ENCODE data around the gene PERM1. TPM values are rescaled to one million over a fixed set of nuclear protein-coding genes. Genes with fewer than 3 reads are reported as not detected.
"Not testable (repeated sequence)": the region's sequence is repeated elsewhere in the genome, so short reads cannot be mapped to it uniquely, and the experiment has no call there.

Gene PERM1
- total RNA-seq, 1 experiment from 2014 or later: 1.5 TPM

- intact Hi-C loops (cut with micrococcal nuclease; ENCODE audit: unreplicated experiment): no loop called here
- Histone ChIP-seq H3K36me3 (ENCODE audit: control insufficient read depth, insufficient read depth, low read length) (no peaks in the 10 kb centered on the region), H3K4me3 (ENCODE audit: low read depth in 2 of 2, low read length in 2 of 2) (no peak overlapping the region), H3K27ac (ENCODE audit: low read length) (no peak overlapping the region), H3K9me3 (ENCODE audit: control insufficient read depth, insufficient read depth, low read depth, low read length) (no peaks in the 10 kb centered on the region), H3K4me1 (ENCODE audit: control insufficient read depth, insufficient read depth, low read length) (peaks cover 6% of the 10 kb centered on the region), H3K27me3 (ENCODE audit: control insufficient read depth, insufficient read depth, low read length) (no peaks in the 10 kb centered on the region)
- in situ Hi-C loops (cut with HindIII; ENCODE audit: low pct_unique_long_range_greater_than_20kb, low sequenced_read_pairs): no loop called here
- ChIA-PET POLR2A (no interaction called here), CTCF (interaction anchor here (0.6 kb wide), 1 partner anchor 27 kb away, joined by 3 read pairs; no protein-coding TSS in a partner anchor)
- ATAC-seq (no peak), DNase-seq (ENCODE audit: low read depth, low spot score) (no peak)
- BruUV-seq (replicated peaks): no TSS peak
- TF ChIP-seq TCF7L2 (IDR thresholded peaks at IDR 0.05; ENCODE audit: low read depth, low read length): no peak
- TF ChIP-seq, protein P1, sequence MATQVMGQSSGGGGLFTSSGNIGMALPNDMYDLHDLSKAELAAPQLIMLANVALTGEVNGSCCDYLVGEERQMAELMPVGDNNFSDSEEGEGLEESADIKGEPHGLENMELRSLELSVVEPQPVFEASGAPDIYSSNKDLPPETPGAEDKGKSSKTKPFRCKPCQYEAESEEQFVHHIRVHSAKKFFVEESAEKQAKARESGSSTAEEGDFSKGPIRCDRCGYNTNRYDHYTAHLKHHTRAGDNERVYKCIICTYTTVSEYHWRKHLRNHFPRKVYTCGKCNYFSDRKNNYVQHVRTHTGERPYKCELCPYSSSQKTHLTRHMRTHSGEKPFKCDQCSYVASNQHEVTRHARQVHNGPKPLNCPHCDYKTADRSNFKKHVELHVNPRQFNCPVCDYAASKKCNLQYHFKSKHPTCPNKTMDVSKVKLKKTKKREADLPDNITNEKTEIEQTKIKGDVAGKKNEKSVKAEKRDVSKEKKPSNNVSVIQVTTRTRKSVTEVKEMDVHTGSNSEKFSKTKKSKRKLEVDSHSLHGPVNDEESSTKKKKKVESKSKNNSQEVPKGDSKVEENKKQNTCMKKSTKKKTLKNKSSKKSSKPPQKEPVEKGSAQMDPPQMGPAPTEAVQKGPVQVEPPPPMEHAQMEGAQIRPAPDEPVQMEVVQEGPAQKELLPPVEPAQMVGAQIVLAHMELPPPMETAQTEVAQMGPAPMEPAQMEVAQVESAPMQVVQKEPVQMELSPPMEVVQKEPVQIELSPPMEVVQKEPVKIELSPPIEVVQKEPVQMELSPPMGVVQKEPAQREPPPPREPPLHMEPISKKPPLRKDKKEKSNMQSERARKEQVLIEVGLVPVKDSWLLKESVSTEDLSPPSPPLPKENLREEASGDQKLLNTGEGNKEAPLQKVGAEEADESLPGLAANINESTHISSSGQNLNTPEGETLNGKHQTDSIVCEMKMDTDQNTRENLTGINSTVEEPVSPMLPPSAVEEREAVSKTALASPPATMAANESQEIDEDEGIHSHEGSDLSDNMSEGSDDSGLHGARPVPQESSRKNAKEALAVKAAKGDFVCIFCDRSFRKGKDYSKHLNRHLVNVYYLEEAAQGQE (IDR thresholded peaks at IDR 0.05; ENCODE audit: insufficient read depth in 1 of 2, low read depth in 2 of 2, low read length in 1 of 2): no peak
- TF ChIP-seq, protein P2, sequence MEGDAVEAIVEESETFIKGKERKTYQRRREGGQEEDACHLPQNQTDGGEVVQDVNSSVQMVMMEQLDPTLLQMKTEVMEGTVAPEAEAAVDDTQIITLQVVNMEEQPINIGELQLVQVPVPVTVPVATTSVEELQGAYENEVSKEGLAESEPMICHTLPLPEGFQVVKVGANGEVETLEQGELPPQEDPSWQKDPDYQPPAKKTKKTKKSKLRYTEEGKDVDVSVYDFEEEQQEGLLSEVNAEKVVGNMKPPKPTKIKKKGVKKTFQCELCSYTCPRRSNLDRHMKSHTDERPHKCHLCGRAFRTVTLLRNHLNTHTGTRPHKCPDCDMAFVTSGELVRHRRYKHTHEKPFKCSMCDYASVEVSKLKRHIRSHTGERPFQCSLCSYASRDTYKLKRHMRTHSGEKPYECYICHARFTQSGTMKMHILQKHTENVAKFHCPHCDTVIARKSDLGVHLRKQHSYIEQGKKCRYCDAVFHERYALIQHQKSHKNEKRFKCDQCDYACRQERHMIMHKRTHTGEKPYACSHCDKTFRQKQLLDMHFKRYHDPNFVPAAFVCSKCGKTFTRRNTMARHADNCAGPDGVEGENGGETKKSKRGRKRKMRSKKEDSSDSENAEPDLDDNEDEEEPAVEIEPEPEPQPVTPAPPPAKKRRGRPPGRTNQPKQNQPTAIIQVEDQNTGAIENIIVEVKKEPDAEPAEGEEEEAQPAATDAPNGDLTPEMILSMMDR (IDR thresholded peaks at IDR 0.05): no peak
- TF ChIP-seq POLR2AphosphoS5 (IDR thresholded peaks at IDR 0.05; ENCODE audit: low read depth, low read length): no peak
- TF ChIP-seq SIN3A (IDR thresholded peaks at IDR 0.05; ENCODE audit: borderline replicate concordance, insufficient read depth, low read depth, low read length): no peak
Observed at GRCh38 chr1:991895-992294, 10.0 kb upstream of the PERM1 start.

DNA sequence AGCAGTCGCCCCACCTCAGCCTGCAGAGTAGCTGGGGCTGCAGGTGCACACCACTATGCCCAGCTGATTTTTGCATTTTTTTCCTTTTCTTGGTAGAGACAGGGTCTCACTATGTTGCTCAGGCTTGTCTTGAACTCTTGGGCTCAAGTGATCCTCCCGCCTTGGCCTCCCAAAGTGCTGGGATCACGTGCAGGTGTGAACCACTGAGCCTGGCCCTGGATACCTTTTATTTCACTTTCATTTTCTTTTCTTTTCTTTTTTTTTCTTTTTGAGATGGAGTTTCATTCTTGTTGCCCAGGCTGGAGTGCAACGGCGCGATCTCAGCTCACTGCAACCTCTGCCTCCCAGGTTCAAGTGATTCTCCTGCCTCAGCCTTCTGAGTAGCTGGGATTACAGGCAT lies 9.4 kb upstream of the PERM1 start:
- in situ Hi-C loops (cut with HindIII; ENCODE audit: low pct_unique_long_range_greater_than_20kb, low sequenced_read_pairs); ATAC-seq; H3K27ac ChIP-seq (ENCODE audit: low read length); H3K9me3 ChIP-seq (ENCODE audit: control insufficient read depth, insufficient read depth, low read depth, low read length); H3K4me1 ChIP-seq (ENCODE audit: control insufficient read depth, insufficient read depth, low read length); H3K27me3 ChIP-seq (ENCODE audit: control insufficient read depth, insufficient read depth, low read length); H3K4me3 ChIP-seq (ENCODE audit: low read depth in 2 of 2, low read length in 2 of 2); CTCF ChIA-PET; DNase-seq (ENCODE audit: low read depth, low spot score); BruUV-seq (replicated peaks); H3K36me3 ChIP-seq (ENCODE audit: control insufficient read depth, insufficient read depth, low read length); POLR2A ChIA-PET; intact Hi-C loops (cut with micrococcal nuclease; ENCODE audit: unreplicated experiment): not testable (repeated sequence)

- H3K4me1 ChIP-seq (ENCODE audit: control insufficient read depth, insufficient read depth, low read length); POLR2A ChIA-PET; H3K27me3 ChIP-seq (ENCODE audit: control insufficient read depth, insufficient read depth, low read length); DNase-seq (ENCODE audit: low read depth, low spot score); in situ Hi-C loops (cut with HindIII; ENCODE audit: low pct_unique_long_range_greater_than_20kb, low sequenced_read_pairs); intact Hi-C loops (cut with micrococcal nuclease; ENCODE audit: unreplicated experiment); H3K4me3 ChIP-seq (ENCODE audit: low read depth in 2 of 2, low read length in 2 of 2); H3K9me3 ChIP-seq (ENCODE audit: control insufficient read depth, insufficient read depth, low read depth, low read length); H3K36me3 ChIP-seq (ENCODE audit: control insufficient read depth, insufficient read depth, low read length); H3K27ac ChIP-seq (ENCODE audit: low read length); ATAC-seq; BruUV-seq (replicated peaks); CTCF ChIA-PET: not testable (repeated sequence)
Observed at GRCh38 chr1:988061-988460, 6.2 kb upstream of the PERM1 start.

Data from Panc1 (cell line).